Neural cell (in vitro differentiated cells): ENCODE results near the gene PTPRT.

ENCODE experiments used
- CTCF ChIP-seq: fragments of 450-650 bp; IDR thresholded peaks from 2 replicates; pipeline ENCODE4 v1.5.1; 2014; ENCODE audit warnings: antibody characterized with exemption, mild to moderate bottlenecking, moderate library complexity; ENCODE audit not compliant: poor library complexity, severe bottlenecking
- EP300 ChIP-seq: fragments of 450-650 bp; conservative IDR thresholded peaks from 2 replicates; pipeline ENCODE4 v1.6.1; 2014; ENCODE audit warnings: antibody characterized with exemption, mild to moderate bottlenecking, moderate library complexity; ENCODE audit not compliant: poor library complexity, severe bottlenecking
- EZH2 ChIP-seq: fragments of 200-600, 300-800 bp; shearing (Covaris generic), sonication (generic); IDR thresholded peaks from 2 replicates; pipeline ENCODE4 v1.6.1; 2014; ENCODE audit warnings: antibody characterized with exemption, low read length, borderline replicate concordance, mild to moderate bottlenecking; ENCODE audit not compliant: insufficient read depth, poor library complexity, severe bottlenecking
- POLR2AphosphoS5 ChIP-seq: IDR thresholded peaks from 2 replicates; pipeline ENCODE4 v1.6.1; 2012
- RAD21 ChIP-seq: fragments of 450-650 bp; conservative IDR thresholded peaks from 2 replicates; pipeline ENCODE4 v1.6.1; 2014; ENCODE audit warnings: antibody characterized with exemption, mild to moderate bottlenecking, moderate library complexity
- REST ChIP-seq: IDR thresholded peaks from 2 replicates; pipeline ENCODE4 v1.6.1; 2012; ENCODE audit warnings: borderline replicate concordance
- SMC3 ChIP-seq: fragments of 450-650 bp; conservative IDR thresholded peaks from 2 replicates; pipeline ENCODE4 v1.6.1; 2014; ENCODE audit warnings: antibody characterized with exemption, mild to moderate bottlenecking, moderate library complexity; ENCODE audit not compliant: poor library complexity

- TF ChIP-seq CTCF (no peak), REST (no peak), RAD21 (no peak), POLR2AphosphoS5 (no peak), EP300 (no peak), EZH2 (no peak), SMC3 (no peak)
Observed at GRCh38 chr20:42026599-42026998, 1163.1 kb downstream of the PTPRT start.
